Measurements from ENCODE around the gene ATF7. TPM values are rescaled to one million over a fixed set of nuclear protein-coding genes. Genes with fewer than 3 reads are reported as not detected.
A peak's percentile ranks its signal among the peaks of the same experiment; 100 is the strongest.

The ATF7 gene
- total and polyA plus RNA-seq, 2 donors (not counting 1 experiment from before 2014, with no cell fraction given), result 15.7 to 42.2 TPM

GRCh38 chr12:53499266-53500141 is 126.7 kb downstream of the ATF7 start, which contains the start of gene MAP3K12:
Gene MAP3K12, minus strand, starts transcription at chr12:53499458. Its CDS starts 12,067 bp downstream, at chr12:53487391.
- peak; percentile 15 for TF ChIP-seq CTCF (IDR thresholded peaks at IDR 0.05)
- no peak for TF ChIP-seq EZH2 (IDR thresholded peaks at IDR 0.05; ENCODE audit: borderline replicate concordance, insufficient read depth, low read depth, low read length, poor library complexity, severe bottlenecking)
- peak within 1 kb of the TSS; percentile 99 for H3K9ac ChIP-seq (ENCODE audit: low read length)
- CTCF ChIA-PET, result interaction anchor here (1.5 to 3.5 kb wide), 2 partner anchors 9 to 26 kb away, joined by 4 to 27 read pairs; no protein-coding TSS in a partner anchor
- peaks cover 22 to 28% of the 10 kb centered on the region in 2 donors for H3K4me1 ChIP-seq (ENCODE audit: control insufficient read depth in 2 of 2, insufficient read depth in 2 of 2, low read length in 2 of 2)
- Mint-ChIP-seq H3K27ac (peak within 1 kb of the TSS; percentile 97), H3K9me3 (ENCODE audit: insufficient read depth) (no peaks in the 10 kb centered on the region), H3K4me1 (peaks cover 29% of the 10 kb centered on the region), H3K27me3 (no peaks in the 10 kb centered on the region), H3K4me3 (peak within 1 kb of the TSS; percentile 92)
- POLR2A ChIA-PET, result interaction anchor here (0.6 to 2.6 kb wide), 3 partner anchors 12 to 147 kb away, joined by 5 to 15 read pairs (median 5); partner anchors contain the start of gene SP1
- peak within 1 kb of the TSS; percentile 65 to 94 (median 76) for H3K4me3 ChIP-seq (ENCODE audit: control extremely low read depth in 1 of 5, extremely low read depth in 1 of 5, insufficient read depth in 1 of 5, low read depth in 2 of 5, low read length in 4 of 5)
- peak within 1 kb of the TSS; percentile 95 to 97 for H3K27ac ChIP-seq (ENCODE audit: low read length in 2 of 2)
- WGBS (ENCODE audit: insufficient coverage), result under 1% methylated on average over 33 of the region's 51 CpGs
- peaks cover 0 to 6% of the 10 kb centered on the region in 2 experiments for H3K36me3 ChIP-seq (replicated peaks in 1 of 2; ENCODE audit: control extremely low read depth in 1 of 2, control insufficient read depth in 1 of 2, extremely low read depth in 1 of 2, insufficient read depth in 2 of 2, low read length in 1 of 2)
- ATAC-seq (ENCODE audit: low read depth) (no peak), DNase-seq (peak; percentile 60)
- peaks cover 16% of the 10 kb centered on the region for H3K79me2 ChIP-seq (ENCODE audit: control insufficient read depth, insufficient read depth, low read length)
- no peaks in the 10 kb centered on the region for H4K20me1 ChIP-seq (ENCODE audit: control insufficient read depth, insufficient read depth, low read length, poor library complexity, severe bottlenecking)
- no peaks in the 10 kb centered on the region for H3K27me3 ChIP-seq (replicated peaks in 1 of 4; ENCODE audit: control extremely low read depth in 1 of 4, control insufficient read depth in 3 of 4, insufficient read depth in 4 of 4, low read length in 3 of 4)
- H3K9me3 ChIP-seq (ENCODE audit: control extremely low read depth in 1 of 3, control insufficient read depth in 2 of 3, insufficient read depth in 1 of 3, low read length in 2 of 3), result peaks cover 0 to 6% (median 0%) of the 10 kb centered on the region in 3 donors
- intact Hi-C loops (cut with micrococcal nuclease), result loop anchor here (1.0 to 2.0 kb wide), 9 partner anchors 47 to 493 kb away; partner anchors contain the start of genes ATF7, CSAD, EIF4B and PCBP2
- peak within 1 kb of the TSS; percentile 94 for H2AFZ ChIP-seq (ENCODE audit: insufficient read depth, low read depth, low read length, poor library complexity, severe bottlenecking)
- peak within 1 kb of the TSS; percentile 85 for H3K4me2 ChIP-seq (replicated peaks; ENCODE audit: low read depth, low read length, poor library complexity, severe bottlenecking)

Measured in B cell (primary cell).